Activated naive CD4-positive, alpha-beta T cell treated with anti-CD3 and anti-CD28 coated beads, Interleukin-2, amount 50 U/mL, for 16 hours (primary cell): ENCODE data around the gene SPPL2A.
A peak's percentile ranks its signal among the peaks of the same experiment; 100 is the strongest.

Experiments
- DNase-seq: peaks from one replicate; pipeline ENCODE4 v3.0.0-alpha.2; 2020

The SPPL2A gene

DNA sequence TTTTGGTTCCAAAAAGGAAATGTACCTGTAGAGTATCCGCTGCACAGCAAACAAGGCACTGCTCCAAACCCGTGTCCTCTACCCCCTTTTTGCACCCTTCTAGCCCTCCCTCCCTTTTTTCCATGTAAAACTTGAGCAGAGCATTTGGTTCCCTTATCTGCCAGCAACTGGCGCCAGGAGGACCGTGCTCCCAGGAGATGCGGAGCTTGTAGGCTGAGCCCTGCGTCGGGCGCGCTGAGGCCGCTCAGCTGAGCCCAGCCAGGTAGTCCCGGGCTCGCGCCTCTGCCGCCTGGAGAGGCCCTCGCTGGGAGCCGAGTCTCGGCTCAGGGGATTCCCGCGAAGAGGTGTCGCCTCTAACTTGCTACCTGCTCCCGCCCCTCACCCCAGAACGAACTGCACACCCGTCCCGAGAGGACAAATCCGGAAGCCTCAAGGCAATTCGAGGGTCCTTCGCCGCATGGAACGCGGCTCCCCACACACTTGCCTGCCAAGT, 79.5 kb downstream of the SPPL2A start:
- DNase-seq = peak; percentile 84

DNA sequence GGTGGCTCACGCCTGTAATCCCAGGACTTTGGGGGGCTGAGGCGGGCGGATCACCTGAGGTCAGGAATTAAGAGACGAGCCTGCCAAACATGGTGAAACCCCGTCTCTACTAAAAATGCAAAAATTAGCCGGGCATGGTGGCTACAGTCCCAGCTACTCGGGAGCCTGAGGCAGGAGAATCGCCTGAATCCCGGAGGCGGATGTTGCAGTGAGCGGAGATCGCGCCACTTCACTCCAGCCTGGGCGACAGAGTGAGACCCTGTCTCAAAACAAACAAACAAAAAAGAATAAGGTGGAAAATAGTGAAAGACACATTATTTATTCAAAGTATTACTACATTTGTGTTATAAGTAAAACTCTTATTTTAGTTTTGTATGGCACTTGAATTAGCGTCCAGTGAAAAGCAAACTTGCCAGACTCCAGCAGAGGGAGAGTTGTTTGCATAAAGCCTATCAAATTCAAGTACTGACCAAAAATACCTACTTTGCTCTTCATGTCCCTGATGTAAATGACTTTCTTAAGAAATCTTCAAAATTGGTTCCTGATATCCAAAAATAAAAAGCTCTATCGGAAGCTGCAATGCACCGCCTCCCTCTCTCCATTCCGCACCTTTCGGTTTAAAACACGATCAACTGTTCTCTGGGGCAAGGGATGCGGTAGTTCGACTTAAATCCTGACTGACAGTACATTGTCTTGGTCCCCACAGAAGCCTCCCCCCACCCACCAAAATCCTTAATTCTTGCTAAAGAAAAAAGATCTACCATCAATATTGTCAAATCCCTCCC, 80.1 kb downstream of the SPPL2A start:
- DNase-seq = no peak

DNA sequence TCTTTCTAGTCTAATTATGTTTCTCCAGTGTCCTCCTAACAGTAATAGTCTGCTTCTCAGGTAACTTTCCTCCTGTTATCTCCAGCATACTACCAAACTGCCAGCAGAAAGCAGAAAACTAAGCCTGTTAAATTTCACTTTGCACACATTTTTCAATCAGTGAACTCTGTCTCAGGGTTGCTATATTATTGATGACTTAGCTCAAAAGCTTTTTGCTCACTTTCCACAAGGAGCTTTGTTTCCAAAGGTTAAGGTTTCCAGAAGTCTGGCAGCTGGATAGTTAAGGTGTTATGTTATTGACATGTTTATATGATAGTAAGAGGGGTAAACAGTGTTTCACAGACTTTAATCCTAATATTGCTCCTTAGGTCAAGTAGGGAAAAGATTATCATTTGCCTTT, 84.0 kb downstream of the SPPL2A start:
- DNase-seq = no peak

DNA sequence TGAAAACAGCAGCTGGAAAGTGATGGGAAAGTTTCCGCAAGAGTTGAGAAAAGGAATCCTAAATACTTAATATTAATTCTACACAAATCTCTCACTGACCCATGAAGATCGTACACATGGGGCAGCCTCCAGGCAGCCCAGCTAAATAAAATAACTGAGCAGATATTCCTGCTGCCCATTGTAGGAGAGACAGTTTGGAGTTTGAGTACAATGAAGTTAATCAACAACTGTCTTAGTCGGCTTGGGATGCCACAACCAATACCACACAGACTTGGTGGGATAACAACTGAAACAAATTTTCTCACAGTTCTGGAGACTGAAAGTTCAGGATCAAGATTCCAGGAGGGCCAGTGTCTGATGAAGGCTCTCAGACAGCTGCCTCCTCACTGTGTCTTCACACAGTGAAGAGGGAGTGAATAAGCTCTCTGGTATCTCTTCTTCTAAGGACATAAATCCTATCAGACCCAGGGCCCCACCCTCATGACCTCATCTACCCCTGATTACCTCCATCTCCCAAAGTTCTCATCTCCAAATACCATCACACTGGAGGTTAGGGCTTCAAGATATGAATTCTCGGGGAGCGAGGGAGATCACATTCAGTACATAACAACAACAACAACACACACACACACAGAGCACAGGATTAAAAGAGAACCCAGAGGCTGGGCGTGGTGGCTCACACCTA, 88.6 kb downstream of the SPPL2A start:
- no peak for DNase-seq

DNA sequence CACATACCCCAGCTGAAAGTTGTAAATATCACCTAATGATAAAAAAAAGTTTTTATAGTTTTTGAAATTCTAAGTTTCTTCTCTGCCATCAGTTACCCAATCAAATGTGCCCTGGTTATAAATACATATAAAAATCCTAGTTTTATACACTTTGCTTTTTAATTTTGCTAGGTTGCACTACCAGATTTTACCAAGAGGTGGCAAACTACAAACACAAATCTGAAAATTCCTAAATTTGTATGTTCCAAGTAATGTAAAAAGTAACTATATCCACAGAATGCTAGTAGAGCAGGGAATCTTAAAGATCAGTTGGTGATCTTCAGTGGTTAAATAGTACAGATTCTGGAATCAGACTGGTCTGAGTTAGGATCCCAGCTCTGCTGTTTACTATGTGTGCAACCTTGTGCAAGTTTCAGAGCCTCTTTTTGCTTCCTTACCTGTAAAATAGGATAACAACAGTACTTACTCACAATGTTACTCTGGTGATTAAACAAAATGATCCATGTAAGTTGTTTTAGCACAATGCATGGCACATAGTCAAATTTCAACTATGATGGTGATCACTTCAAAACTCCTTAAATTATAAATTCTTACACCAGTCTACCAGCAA, 89.9 kb downstream of the SPPL2A start:
- no peak for DNase-seq

DNA sequence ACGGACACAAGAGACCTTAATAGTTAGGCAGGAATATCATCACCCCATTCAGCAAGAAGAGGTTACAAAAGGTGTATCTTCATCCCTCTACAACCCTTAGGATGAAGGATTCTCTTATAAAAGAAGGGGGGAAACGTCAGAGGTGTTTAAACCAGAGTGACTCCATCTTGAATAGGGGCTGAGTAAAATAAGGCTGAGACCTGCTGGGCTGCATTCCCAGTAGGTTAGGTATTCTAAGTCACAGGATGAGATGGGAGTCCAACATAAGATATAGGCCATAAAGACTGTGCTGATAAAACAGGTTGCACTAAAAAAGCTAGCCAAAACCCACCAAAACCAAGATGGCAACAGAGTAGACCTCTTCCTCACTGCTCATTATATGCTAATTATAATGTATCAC, 95.4 kb downstream of the SPPL2A start:
- no peak for DNase-seq

DNA sequence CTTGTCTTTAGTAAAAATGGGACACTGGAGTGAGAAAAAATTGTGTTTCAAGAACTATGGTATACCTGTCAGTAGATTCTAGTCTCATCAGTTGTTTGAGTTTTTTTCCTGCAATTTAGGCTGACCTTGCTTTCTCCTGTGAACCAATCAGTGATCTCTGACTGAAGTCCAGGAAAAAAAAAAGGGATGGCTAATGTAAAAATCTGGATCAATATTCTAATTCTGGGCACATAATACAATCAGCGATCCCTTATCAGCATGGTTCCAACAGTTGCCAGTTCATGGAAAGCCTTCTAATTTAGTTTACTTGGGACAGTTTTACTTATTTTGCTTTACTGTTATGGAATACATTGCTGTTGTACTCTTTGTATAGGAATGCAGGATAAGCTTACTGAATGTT, 95.9 kb downstream of the SPPL2A start:
- no peak for DNase-seq

DNA sequence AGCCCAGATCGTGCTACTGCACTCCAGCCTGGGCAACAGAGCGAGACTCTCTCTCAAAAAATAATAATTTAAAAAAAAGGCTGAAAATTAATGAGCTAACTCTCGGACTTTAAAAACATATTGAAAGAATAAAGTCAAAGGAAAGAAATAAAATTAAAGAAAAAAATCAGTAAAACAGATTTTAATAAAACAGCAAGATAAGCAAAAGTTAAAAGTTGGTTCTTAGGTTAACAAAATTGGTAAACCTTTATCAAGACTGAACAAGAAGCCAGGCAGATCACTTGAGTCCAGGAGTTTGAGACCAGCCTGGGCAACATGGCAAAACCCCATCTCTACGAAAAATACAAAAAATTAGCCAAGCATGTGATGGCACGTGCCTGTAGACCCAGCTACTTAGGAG, 99.6 kb downstream of the SPPL2A start:
- DNase-seq = no peak

DNA sequence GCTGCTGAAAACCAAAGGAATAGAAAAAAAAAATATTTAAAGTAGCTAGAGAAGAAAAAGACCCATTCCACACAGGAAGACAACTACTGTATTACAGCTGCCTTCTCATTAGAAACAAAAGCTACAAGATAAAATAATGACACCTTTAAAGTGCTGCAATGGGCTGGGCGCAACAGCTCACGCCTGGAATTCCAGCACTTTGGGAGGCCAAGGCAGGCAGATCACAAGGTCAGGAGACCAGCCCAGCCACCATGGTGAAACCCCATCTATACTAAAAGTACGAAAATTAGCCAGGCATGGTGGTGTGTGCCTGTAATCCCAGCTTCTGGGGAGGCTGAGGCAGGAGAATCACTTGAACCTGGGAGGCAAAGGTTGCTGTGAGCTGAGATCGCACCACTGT, 110.0 kb downstream of the SPPL2A start:
- DNase-seq = no peak

DNA sequence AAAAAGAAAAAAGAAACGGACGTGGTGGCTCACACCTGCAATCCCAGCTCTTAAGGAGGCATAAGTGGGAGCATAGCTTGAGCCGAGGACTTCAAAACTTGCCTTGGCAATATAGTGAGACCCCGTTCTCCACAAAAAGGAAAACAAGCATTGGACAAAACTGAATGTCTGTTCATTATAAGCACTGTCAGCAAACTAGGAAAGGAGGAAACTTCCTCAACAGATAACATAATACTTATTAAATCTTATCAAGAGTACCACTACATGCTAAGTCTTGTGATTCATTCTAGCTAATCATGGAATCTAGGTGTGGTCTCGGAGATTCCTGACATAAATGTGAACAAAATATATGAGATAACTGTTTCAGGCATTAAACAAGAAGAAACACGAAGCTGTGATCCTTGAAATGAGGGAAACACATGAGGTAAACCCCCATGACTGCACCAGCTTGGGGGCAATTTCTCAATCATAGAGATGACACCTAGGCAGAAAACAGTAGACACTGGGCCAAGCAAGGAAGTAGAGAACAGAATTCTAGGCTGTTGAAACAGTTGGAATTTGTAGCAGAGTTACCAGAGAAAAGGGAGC, 112.3 kb downstream of the SPPL2A start:
- no peak for DNase-seq

DNA sequence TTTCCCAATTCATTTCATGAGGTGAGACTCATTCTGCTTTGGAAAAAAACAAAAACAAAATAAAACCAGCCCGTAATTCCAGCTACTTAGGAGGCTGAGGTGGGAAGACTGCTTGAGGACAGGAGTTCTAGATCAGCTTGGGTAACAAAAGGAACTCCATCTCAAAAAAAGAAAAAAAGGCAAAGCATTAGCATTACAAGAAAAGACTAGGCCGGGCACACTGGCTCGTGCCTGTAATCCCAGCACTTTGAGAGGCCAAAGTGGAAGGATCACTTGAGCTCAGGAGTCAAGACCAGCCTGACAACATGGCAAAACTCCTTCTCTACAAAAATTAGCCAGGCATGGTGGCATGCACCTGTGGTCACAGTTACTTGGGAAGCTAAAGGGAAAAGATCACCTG, 112.8 kb downstream of the SPPL2A start:
- no peak for DNase-seq
